Measurements from ENCODE around the gene OXCT2.

DNA sequence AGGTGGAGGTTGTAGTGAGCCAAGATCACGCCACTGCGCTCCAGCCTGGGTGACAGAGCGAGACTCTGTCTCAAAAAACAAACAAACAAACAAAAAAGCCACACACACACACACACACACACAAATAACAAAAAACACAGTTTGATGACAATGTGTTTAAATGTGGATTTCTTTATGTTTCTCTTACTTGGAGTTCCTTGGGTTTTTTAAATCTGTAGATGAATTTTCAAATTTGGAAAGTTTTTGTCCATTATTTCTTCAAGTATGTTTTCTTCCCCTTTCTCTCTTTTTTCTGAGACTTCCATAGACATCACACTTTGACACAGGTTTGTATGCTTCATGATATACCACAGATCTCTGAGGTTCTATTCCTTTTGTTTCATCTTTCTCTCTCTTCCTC is 44.5 kb downstream of the OXCT2 start:
- no peak for TF ChIP-seq POLR2A (IDR thresholded peaks at IDR 0.05)
- TF ChIP-seq, protein P1, sequence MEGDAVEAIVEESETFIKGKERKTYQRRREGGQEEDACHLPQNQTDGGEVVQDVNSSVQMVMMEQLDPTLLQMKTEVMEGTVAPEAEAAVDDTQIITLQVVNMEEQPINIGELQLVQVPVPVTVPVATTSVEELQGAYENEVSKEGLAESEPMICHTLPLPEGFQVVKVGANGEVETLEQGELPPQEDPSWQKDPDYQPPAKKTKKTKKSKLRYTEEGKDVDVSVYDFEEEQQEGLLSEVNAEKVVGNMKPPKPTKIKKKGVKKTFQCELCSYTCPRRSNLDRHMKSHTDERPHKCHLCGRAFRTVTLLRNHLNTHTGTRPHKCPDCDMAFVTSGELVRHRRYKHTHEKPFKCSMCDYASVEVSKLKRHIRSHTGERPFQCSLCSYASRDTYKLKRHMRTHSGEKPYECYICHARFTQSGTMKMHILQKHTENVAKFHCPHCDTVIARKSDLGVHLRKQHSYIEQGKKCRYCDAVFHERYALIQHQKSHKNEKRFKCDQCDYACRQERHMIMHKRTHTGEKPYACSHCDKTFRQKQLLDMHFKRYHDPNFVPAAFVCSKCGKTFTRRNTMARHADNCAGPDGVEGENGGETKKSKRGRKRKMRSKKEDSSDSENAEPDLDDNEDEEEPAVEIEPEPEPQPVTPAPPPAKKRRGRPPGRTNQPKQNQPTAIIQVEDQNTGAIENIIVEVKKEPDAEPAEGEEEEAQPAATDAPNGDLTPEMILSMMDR (IDR thresholded peaks at IDR 0.05), result no peak
